BE2C (cell line): ENCODE results near the gene CD8A.
"Not testable (repeated sequence)": the region's sequence is repeated elsewhere in the genome, so short reads cannot be mapped to it uniquely, and the experiment has no call there.

Experiments
- DNase-seq: peaks from one replicate; pipeline ENCODE4 v3.0.0-alpha.2; 2020
- H3K27me3 ChIP-seq: fragments of 250-450 bp; sonication (Bioruptor Pico); 2 replicates; pipeline ENCODE4 v1.5.1; 2020; ENCODE audit warnings: mild to moderate bottlenecking
- H3K36me3 ChIP-seq: fragments of 250-450 bp; sonication (Bioruptor Pico); 2 replicates; pipeline ENCODE4 v1.5.1; 2020; ENCODE audit warnings: mild to moderate bottlenecking
- H3K4me1 ChIP-seq: fragments of 250-450 bp; sonication (Bioruptor Pico); 2 replicates; pipeline ENCODE4 v1.5.1; 2020
- H3K4me3 ChIP-seq: 2 replicates; pipeline ENCODE4 v1.5.1; 2011; ENCODE audit warnings: low read depth, low read length
- H3K9me3 ChIP-seq: fragments of 250-450 bp; sonication (Bioruptor Pico); 2 replicates; pipeline ENCODE4 v1.5.1; 2020
- TF ChIP-seq, protein P1 (sequence below): IDR thresholded peaks from 2 replicates; pipeline ENCODE4 v1.5.1; 2012; ENCODE audit warnings: mild to moderate bottlenecking, low read depth, low read length

Gene CD8A

DNA sequence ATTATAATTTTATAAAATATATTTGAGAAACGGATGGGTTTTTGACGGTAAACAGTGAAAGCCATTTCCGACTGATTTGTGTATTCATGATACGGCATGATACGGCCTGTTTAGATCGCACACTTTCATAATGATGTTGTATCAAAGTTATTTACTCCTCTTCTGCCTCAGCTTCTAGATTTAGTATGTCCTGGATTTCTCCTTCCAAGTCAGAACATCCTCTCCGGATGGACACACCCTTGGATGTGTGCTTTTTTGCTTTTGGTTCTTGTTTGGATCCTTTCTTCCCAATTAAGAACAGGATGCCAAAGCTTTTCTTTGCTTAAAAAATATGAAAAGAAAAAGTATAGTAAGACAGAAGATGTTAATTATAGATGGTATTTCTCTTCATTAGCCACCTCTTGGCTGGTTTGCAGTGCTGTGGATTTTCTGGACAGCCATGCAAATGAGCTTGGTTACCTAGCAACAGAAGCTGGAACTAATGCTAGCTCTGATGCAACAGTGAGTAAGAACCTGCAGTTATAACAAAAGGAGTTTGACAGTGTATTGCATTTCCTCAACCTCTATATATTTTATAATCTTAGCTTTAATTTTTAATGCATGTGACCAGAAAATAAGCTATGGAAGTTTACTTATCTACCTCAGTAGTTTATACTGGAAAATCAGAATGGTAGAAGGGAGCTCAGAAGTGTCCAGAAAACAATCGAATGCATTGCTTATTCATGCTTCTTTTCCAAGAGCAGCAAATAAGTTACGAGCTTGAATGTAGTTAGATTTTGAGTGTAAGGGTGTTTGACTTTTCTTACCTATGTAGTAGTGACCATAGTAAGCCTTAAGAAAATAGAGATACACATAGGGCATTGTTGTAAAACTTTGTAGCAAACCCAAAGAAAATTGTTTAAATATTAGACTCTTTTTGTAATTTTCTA is 42.7 kb downstream of the CD8A start:
- H3K4me3 ChIP-seq, result no peak overlapping the region
- H3K9me3 ChIP-seq, result no peaks in the 10 kb centered on the region
- H3K4me1 ChIP-seq, result no peaks in the 10 kb centered on the region
- H3K36me3 ChIP-seq, result no peaks in the 10 kb centered on the region
- no peaks in the 10 kb centered on the region for H3K27me3 ChIP-seq
- TF ChIP-seq, protein P1, sequence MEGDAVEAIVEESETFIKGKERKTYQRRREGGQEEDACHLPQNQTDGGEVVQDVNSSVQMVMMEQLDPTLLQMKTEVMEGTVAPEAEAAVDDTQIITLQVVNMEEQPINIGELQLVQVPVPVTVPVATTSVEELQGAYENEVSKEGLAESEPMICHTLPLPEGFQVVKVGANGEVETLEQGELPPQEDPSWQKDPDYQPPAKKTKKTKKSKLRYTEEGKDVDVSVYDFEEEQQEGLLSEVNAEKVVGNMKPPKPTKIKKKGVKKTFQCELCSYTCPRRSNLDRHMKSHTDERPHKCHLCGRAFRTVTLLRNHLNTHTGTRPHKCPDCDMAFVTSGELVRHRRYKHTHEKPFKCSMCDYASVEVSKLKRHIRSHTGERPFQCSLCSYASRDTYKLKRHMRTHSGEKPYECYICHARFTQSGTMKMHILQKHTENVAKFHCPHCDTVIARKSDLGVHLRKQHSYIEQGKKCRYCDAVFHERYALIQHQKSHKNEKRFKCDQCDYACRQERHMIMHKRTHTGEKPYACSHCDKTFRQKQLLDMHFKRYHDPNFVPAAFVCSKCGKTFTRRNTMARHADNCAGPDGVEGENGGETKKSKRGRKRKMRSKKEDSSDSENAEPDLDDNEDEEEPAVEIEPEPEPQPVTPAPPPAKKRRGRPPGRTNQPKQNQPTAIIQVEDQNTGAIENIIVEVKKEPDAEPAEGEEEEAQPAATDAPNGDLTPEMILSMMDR, result no peak
- no peak for DNase-seq

- H3K4me1 ChIP-seq, result no peaks in the 10 kb centered on the region
- H3K27me3 ChIP-seq, result no peaks in the 10 kb centered on the region
- DNase-seq, result no peak
- no peaks in the 10 kb centered on the region for H3K36me3 ChIP-seq
- TF ChIP-seq, protein P1, result no peak
- H3K4me3 ChIP-seq, result no peak overlapping the region
- no peaks in the 10 kb centered on the region for H3K9me3 ChIP-seq
These were observed 43.8 kb downstream of the CD8A start for GRCh38 chr2:86746939-86747338.

- Histone ChIP-seq H3K4me1 (no peaks in the 10 kb centered on the region), H3K36me3 (no peaks in the 10 kb centered on the region), H3K27me3 (no peaks in the 10 kb centered on the region), H3K9me3 (no peaks in the 10 kb centered on the region), H3K4me3 (no peak overlapping the region)
- DNase-seq, result no peak
- TF ChIP-seq, protein P1, result no peak
These were observed 46.6 kb downstream of the CD8A start for GRCh38 chr2:86744152-86744551.

- H3K27me3 ChIP-seq, H3K36me3 ChIP-seq, H3K4me1 ChIP-seq, H3K4me3 ChIP-seq, DNase-seq, H3K9me3 ChIP-seq: not testable (repeated sequence)
These were observed 48.7 kb downstream of the CD8A start for GRCh38 chr2:86741889-86742498.

- not testable (repeated sequence) for H3K4me3 ChIP-seq, H3K27me3 ChIP-seq, H3K4me1 ChIP-seq, DNase-seq, H3K9me3 ChIP-seq, H3K36me3 ChIP-seq
These were observed 50.8 kb downstream of the CD8A start for GRCh38 chr2:86739889-86740288.

DNA sequence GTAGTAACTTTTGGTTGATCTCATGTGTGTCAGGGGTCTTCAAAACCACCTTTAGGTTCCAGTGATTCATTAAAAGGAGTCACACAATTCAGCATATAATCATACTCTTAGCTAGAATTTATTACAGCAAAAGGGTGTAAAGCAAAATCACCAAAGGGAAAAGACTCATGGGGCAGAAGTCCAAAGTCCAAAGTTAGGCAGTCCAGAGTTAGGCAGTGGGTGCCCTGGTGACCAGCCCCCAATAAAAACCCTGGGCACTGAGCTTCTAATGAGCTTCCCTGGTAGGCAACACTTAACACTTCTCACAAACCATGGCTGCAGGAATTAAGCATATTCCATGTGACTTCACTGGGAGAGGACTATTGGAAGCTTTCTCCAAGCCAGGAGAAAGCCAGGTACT is 51.2 kb downstream of the CD8A start:
- H3K36me3 ChIP-seq, H3K9me3 ChIP-seq, H3K4me1 ChIP-seq, DNase-seq, H3K27me3 ChIP-seq, H3K4me3 ChIP-seq: not testable (repeated sequence)

- not testable (repeated sequence) for H3K36me3 ChIP-seq, H3K9me3 ChIP-seq, H3K4me3 ChIP-seq, DNase-seq, H3K27me3 ChIP-seq, H3K4me1 ChIP-seq
These were observed 55.8 kb downstream of the CD8A start for GRCh38 chr2:86734896-86735295.
